Stimulated activated CD4-positive, alpha-beta T cell treated with anti-CD3 and anti-CD28 coated beads, Interleukin-4, amount 100 ng/mL, for 48 hours (primary cell): Measurements from ENCODE around the gene MMP27.
A peak's percentile ranks its signal among the peaks of the same experiment; 100 is the strongest.
"Not testable (repeated sequence)": the region's sequence is repeated elsewhere in the genome, so short reads cannot be mapped to it uniquely, and the experiment has no call there.

ENCODE experiments used
- DNase-seq, 2 donors: peaks; one replicate each; pipeline ENCODE4 v3.0.0-alpha.2; 2020; ENCODE audit warnings: low read depth in 2 of 2

The MMP27 gene

GRCh38 chr11:102705626-102706025 lies at the start of gene MMP27:
TSS of gene MMP27 (minus strand) at chr11:102705769. CDS start at chr11:102705714, 55 bp downstream.
- no peak for DNase-seq

GRCh38 chr11:102753267-102753666 lies 47.7 kb upstream of the MMP27 start:
- DNase-seq: no peak

- DNase-seq: no peak
Observed at GRCh38 chr11:102751673-102752072, 46.1 kb upstream of the MMP27 start.

- no peak for DNase-seq
Observed at GRCh38 chr11:102749101-102749722, 43.6 kb upstream of the MMP27 start.

GRCh38 chr11:102746746-102747578 lies 41.4 kb upstream of the MMP27 start:
- DNase-seq: not testable (repeated sequence)

- DNase-seq: no peak
Observed at GRCh38 chr11:102734650-102735049, 29.1 kb upstream of the MMP27 start.

GRCh38 chr11:102733232-102733875 lies 27.8 kb upstream of the MMP27 start:
- DNase-seq: peak; percentile 28 to 51

- DNase-seq: not testable (repeated sequence)
Observed at GRCh38 chr11:102730944-102731343, 25.4 kb upstream of the MMP27 start.

- no peak for DNase-seq
Observed at GRCh38 chr11:102729849-102730815, 24.6 kb upstream of the MMP27 start.

- no peak for DNase-seq
Observed at GRCh38 chr11:102727890-102728289, 22.3 kb upstream of the MMP27 start.

GRCh38 chr11:102724904-102725500 lies 19.4 kb upstream of the MMP27 start, which contains the start of gene MMP8:
TSS of gene MMP8 (minus strand) at chr11:102724954. CDS start at chr11:102724855, 99 bp downstream.
- DNase-seq: no peak

GRCh38 chr11:102722821-102723220 lies 17.3 kb upstream of the MMP27 start:
- DNase-seq: no peak

GRCh38 chr11:102719620-102720277 lies 14.2 kb upstream of the MMP27 start:
- no peak for DNase-seq

- no peak for DNase-seq
Observed at GRCh38 chr11:102717280-102717679, 11.7 kb upstream of the MMP27 start.

GRCh38 chr11:102716527-102716926 lies 11.0 kb upstream of the MMP27 start:
- no peak for DNase-seq

- DNase-seq: no peak
Observed at GRCh38 chr11:102712137-102712536, 6.6 kb upstream of the MMP27 start.

GRCh38 chr11:102709201-102709945 lies 3.8 kb upstream of the MMP27 start:
- DNase-seq: no peak

- no peak for DNase-seq
Observed at GRCh38 chr11:102708654-102709053, 3.1 kb upstream of the MMP27 start.

GRCh38 chr11:102704841-102705240 lies 728 bp downstream of the MMP27 start:
- no peak for DNase-seq
